ENCODE results near the gene GANAB. TPM values are rescaled to one million over a fixed set of nuclear protein-coding genes. Genes with fewer than 3 reads are reported as not detected.

GANAB gene
- 182 and 209 TPM in 2 replicates for total RNA-seq (2012; rRNA removed)
- polyA plus RNA-seq (2012; rRNA removed) = 323 and 344 TPM in 2 replicates
- polyA plus RNA-seq (2012; cell fraction: cytosol; rRNA removed) = 244 and 246 TPM in 2 replicates
- polyA plus RNA-seq (2012; cell fraction: nucleus; rRNA removed; ENCODE audit: low replicate concordance) = 262 and 360 TPM in 2 replicates
- percentile 87 among the genes with signal in this experiment for Bru-seq, nascent RNA
- percentile 97 among the genes with signal in this experiment for BruChase-seq, experiment 1, labeled RNA remaining after a 6-hour chase
- BruChase-seq, experiment 2, labeled RNA remaining after a 2-hour chase = percentile 94 among the genes with signal in this experiment
- long read RNA-seq, transcript GANAB-202 (24 exons, 3,608 nt) = major isoform, 11 of 178 reads
- long read RNA-seq, partial matches to known transcripts = 14 of 178 reads
- long read RNA-seq, other reads (novel, unspliced or antisense) = 148 of 178 reads

DNA sequence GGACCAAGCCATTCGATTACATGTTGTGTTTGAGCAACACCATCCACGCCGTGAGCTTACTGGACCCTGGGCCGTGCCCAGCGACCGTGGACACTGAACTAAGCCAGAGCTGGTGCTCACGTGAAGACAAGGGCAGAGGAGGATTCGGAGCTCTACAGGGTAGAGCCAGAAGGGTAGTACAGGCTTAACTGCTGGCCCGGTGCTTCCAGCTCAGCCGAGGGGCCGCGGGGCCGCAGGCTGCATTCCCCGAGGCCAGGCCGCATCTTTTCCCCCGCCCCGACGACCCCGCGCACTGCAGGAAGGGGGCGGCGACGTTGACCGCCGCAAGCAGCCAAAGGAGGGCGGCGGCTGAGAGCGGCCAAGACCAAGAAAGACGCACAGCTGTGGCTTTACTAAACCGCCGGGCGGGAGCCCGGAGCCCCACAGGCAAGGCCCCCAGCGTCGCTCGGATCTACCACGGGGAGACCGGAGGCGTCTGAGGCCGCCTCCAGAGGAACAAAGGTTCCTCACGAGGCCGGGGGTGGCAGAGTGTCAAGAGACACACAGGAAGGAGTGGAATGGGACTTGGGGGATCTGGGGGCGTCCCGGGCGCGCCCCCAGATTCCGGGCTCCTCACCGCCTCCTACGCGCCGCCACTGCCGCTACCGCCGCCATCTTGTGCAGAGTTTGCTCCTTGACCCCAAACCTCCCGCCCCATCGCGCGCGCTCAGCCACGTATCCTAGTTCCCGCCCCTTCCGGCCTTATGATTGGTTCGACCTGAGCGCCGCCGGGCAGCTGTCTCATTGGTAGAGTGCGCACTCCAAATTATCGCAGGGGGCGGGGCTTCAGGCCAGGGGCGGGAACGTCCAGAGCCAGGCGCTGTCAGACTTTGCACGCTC lies at the start of gene GANAB:
Gene GANAB, minus strand, starts transcription at position 668 of the 879 bp plus-strand sequence. Its CDS starts 14 bp downstream, at position 654.
- Histone ChIP-seq H2BK15ac (ENCODE audit: low read depth, low read length) (no peak within 1 kb of the TSS), H3K4ac (ENCODE audit: low read depth, low read length) (peak within 1 kb of the TSS; percentile 93), H3K18ac (ENCODE audit: low read depth, low read length) (no peak within 1 kb of the TSS; the same call in 1 of the 2 replicates), H3K9ac (ENCODE audit: low read depth, low read length) (peak within 1 kb of the TSS; percentile 99), H4K20me1 (ENCODE audit: insufficient read depth, low read length) (peaks cover 17% of the 10 kb centered on the region), H4K8ac (ENCODE audit: low read depth in 2 of 2, low read length in 2 of 2) (peak within 1 kb of the TSS; percentile 76), H3K27me3 (ENCODE audit: control insufficient read depth, insufficient read depth, low read length) (no peaks in the 10 kb centered on the region), H3K36me3 (ENCODE audit: control insufficient read depth, insufficient read depth, low read length) (peaks cover 36% of the 10 kb centered on the region), H3K9me3 (ENCODE audit: control insufficient read depth, insufficient read depth, low read length) (no peaks in the 10 kb centered on the region), H3K27ac (ENCODE audit: insufficient read depth, low read length) (peak within 1 kb of the TSS; percentile 86), H2AFZ (replicated peaks; ENCODE audit: low read length, poor library complexity) (peak within 1 kb of the TSS; percentile 69), H3K56ac (ENCODE audit: extremely low read depth, insufficient read depth, low read length) (peak within 1 kb of the TSS; percentile 91), H2BK120ac (ENCODE audit: low read depth, low read length) (peak within 1 kb of the TSS; percentile 68), H3K14ac (replicated peaks; ENCODE audit: low read depth, low read length) (peak within 1 kb of the TSS; percentile 97), H3K9me1 (ENCODE audit: insufficient read depth, low read length) (peaks cover 7% of the 10 kb centered on the region; the same call in 1 of the 2 replicates), H3K4me1 (ENCODE audit: control insufficient read depth, insufficient read depth, low read length) (peaks cover 6% of the 10 kb centered on the region; the same call in 1 of the 2 replicates), H4K5ac (ENCODE audit: low read depth, low read length) (peak within 1 kb of the TSS; percentile 28), H3K23ac (ENCODE audit: low read depth, low read length) (peak within 1 kb of the TSS; percentile 95), H2BK5ac (ENCODE audit: low read depth, low read length, poor library complexity, severe bottlenecking) (peak within 1 kb of the TSS; percentile 62), H2AK5ac (ENCODE audit: low read depth, low read length) (peak within 1 kb of the TSS; percentile 96), H3K4me2 (ENCODE audit: low read depth, low read length) (peak within 1 kb of the TSS; percentile 95), H3K79me1 (ENCODE audit: low read depth in 1 of 2, low read length in 2 of 2) (peaks cover 0 to 50% of the 10 kb centered on the region in 2 experiments; a peak in 3 of 4 replicates), H4K91ac (ENCODE audit: insufficient read depth, low read depth, low read length) (peak within 1 kb of the TSS; percentile 88), H2AK9ac (replicated peaks; ENCODE audit: low read depth, low read length, poor library complexity) (peak within 1 kb of the TSS; percentile 98), H3K4me3 (ENCODE audit: insufficient read depth, low read depth, low read length) (peak within 1 kb of the TSS; percentile 72), H2BK20ac (ENCODE audit: low read depth, low read length) (no peak within 1 kb of the TSS)
- TSS peak; percentile 24 for BruUV-seq (replicated peaks)
- intact Hi-C loops (cut with micrococcal nuclease) (no loop called here), in situ Hi-C loops (cut with MboI; ENCODE audit: low sequenced_read_pairs) (no loop called here), dilution Hi-C loops (cut with HindIII; ENCODE audit: low sequenced_read_pairs, unreplicated experiment) (no loop called here)
- TF ChIP-seq, protein P1, sequence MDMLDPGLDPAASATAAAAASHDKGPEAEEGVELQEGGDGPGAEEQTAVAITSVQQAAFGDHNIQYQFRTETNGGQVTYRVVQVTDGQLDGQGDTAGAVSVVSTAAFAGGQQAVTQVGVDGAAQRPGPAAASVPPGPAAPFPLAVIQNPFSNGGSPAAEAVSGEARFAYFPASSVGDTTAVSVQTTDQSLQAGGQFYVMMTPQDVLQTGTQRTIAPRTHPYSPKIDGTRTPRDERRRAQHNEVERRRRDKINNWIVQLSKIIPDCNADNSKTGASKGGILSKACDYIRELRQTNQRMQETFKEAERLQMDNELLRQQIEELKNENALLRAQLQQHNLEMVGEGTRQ (IDR thresholded peaks at IDR 0.05; ENCODE audit: low read depth, low read length) = no peak
- no peak; the same call in 1 of the 2 replicates for TF ChIP-seq BHLHE40 (IDR thresholded peaks at IDR 0.05; ENCODE audit: low read depth, low read length)
- no peak for TF ChIP-seq CHD1 (IDR thresholded peaks at IDR 0.05; ENCODE audit: low read depth, low read length)
- peak; percentile 81; the same call in 1 of the 2 replicates for TF ChIP-seq MAZ (IDR thresholded peaks at IDR 0.05; ENCODE audit: borderline replicate concordance, low read depth, low read length)
- peak; percentile 76 for TF ChIP-seq MXI1 (IDR thresholded peaks at IDR 0.05; ENCODE audit: borderline replicate concordance, low read depth, low read length)
- 0 out of 2 replicates have a peak, but pooled peaks have one; percentile 9 for TF ChIP-seq RFX5 (IDR thresholded peaks at IDR 0.05; ENCODE audit: low read depth, low read length)
- TF ChIP-seq POLR2A (IDR thresholded peaks at IDR 0.05; ENCODE audit: low read depth, low read length) = peak; percentile 93
- TF ChIP-seq SMC3 (IDR thresholded peaks at IDR 0.05; ENCODE audit: low read depth, low read length) = no peak
- CTCF ChIA-PET = no interaction called here
- POLR2A ChIA-PET (ENCODE audit: unreplicated experiment) = interaction anchor here (0.8 kb wide), 1 partner anchor 72 kb away, joined by 3 read pairs; the partner anchor contains the start of gene EEF1G
- ATAC-seq (ENCODE audit: low read depth) (peak; percentile 99), DNase-seq (peak; percentile 96)
- WGBS, 2 experiments (ENCODE audit: extremely low coverage in 2 of 2, insufficient read length in 1 of 2) = 2% methylated on average over 17 of the region's 73 CpGs; no CpG with 5 or more reads in 1 of the 2 experiments
